OCI-LY3 (cell line): ENCODE measurements around the gene FPGS.

Experiments used
- CTCF ChIP-seq: fragments of 200-600, 300-600 bp; sonication (generic); IDR thresholded peaks from 2 replicates; pipeline ENCODE4 v1.5.1; 2014; ENCODE audit warnings: antibody characterized with exemption, low read length, low read depth
- EZH2phosphoT487 ChIP-seq: fragments of 200-600 bp; shearing (Covaris generic); IDR thresholded peaks from 2 replicates; pipeline ENCODE4 v1.6.1; 2018; ENCODE audit warnings: antibody characterized with exemption, mixed run types, low read depth

- TF ChIP-seq CTCF: no peak
- no peak for TF ChIP-seq EZH2phosphoT487
Measured at GRCh38 chr9:127816362-127816725, 13.7 kb downstream of the FPGS start.
